Ovary (tissue), 9 donors: ENCODE data around the gene MAST2. TPM values are rescaled to one million over a fixed set of nuclear protein-coding genes. Genes with fewer than 3 reads are reported as not detected.

ENCODE experiments used
- DNase-seq, 5 donors: peaks; one replicate each; pipeline ENCODE4 v3.0.0-alpha.2; 2019 to 2020
- H3K27ac ChIP-seq, 2 donors: fragments of 200-600 bp; one replicate each; pipeline versions ENCODE4 v1.5.1 to v1.8.0; 2019 to 2022
- H3K27me3 ChIP-seq: fragments of 200-600 bp; one replicate; pipeline ENCODE4 v1.8.0; 2022
- H3K36me3 ChIP-seq: fragments of 200-600 bp; sonication (generic); one replicate; pipeline ENCODE4 v1.5.1; 2019
- H3K4me1 ChIP-seq: one replicate; pipeline ENCODE4 v1.8.1; 2013; ENCODE audit warnings: mild to moderate bottlenecking, moderate library complexity; ENCODE audit not compliant: insufficient read depth
- H3K4me3 ChIP-seq: fragments of 200-600 bp; sonication (generic); one replicate; pipeline ENCODE4 v1.5.1; 2017
- H3K9me3 ChIP-seq, 2 donors: fragments of 200-600 bp in 1 of 2; sonication (generic) in 1 of 2; one replicate each; pipeline versions ENCODE4 v1.5.1 to v1.8.1; 2013 to 2019; ENCODE audit warnings: mild to moderate bottlenecking in 1 of 2, moderate library complexity in 1 of 2
- EP300 ChIP-seq: sonication (generic); formaldehyde crosslinking; IDR thresholded peaks from one replicate; pipeline ENCODE4 v1.6.1; 2017; ENCODE audit warnings: antibody characterized with exemption
- POLR2A ChIP-seq: fragments of 450-650 bp; IDR thresholded peaks from one replicate; pipeline ENCODE4 v1.6.1; 2017; ENCODE audit warnings: antibody characterized with exemption, mild to moderate bottlenecking, moderate library complexity
- WGBS, 3 donors: extraction: QIAGEN DNeasy Blood & Tissue Kit in 1 of 3; methylation state at CpG; one replicate each; pipeline versions ENCODE4 v1.1.5 to v1.1.7; 2013 to 2017; 5-methylcytosine and 5-hydroxymethylcytosine counted together
- intact Hi-C, 4 donors: fragments of 100-400 bp; cut with DNase I; formaldehyde crosslinking; loops; one replicate each; pipeline versions ENCODE4 v1.11.0 to v1.15.1; 2022 to 2023
- polyA plus RNA-seq, 2 donors: library from polyadenylated mRNA; stranded (reverse); fragments of 200-250 nt in 1 of 2; fragments of 350-450 nt in 1 of 2; fragmentation: Illumina TruSeq in 1 of 2; extraction: RNeasy Lipid Tissue Mini Kit (QIAGEN cat#74804) in 1 of 2; gene quantifications; one replicate each; pipeline ENCODE4 v1.2.3, GENCODE V29; 2013 to 2014
- total RNA-seq, 7 donors: library from RNA; depleted of rRNA in 2 of 7; stranded (reverse); fragments of >200 nt in 2 of 7; fragmentation: NEBNext Ultra II Directional in 3 of 7; extraction: Animal tissue kit (Norgen Biotek cat#: 25700) in 3 of 7; gene quantifications; one replicate each; pipeline versions ENCODE4 v1.1.0 to v1.2.4, GENCODE V29; 2016 to 2023
- TF ChIP-seq, protein P1 (sequence below), 3 donors: fragments of 450-650 bp in 2 of 3; fragments of 200-600 bp in 1 of 3; IDR thresholded peaks; one replicate each; pipeline versions ENCODE4 v1.5.1 to v1.8.0; 2016 to 2022; ENCODE audit warnings: antibody characterized with exemption in 3 of 3, mild to moderate bottlenecking in 1 of 3
- donor health status: DM: no; HTN: no; CAD: no; lungs with moderate emphysema.
- donor health status: DM: no; HTN: no; CAD: no.
- donor health status: Bipolar disorder and iron deficiency.
- donor health status: DM: yes; HTN: yes; CAD: no.
- donor health status: DM: no; HTN: no; CAD: no.
- donor health status: DM: yes; HTN: yes; CAD: no.

MAST2 gene
- total and polyA plus RNA-seq, 9 donors = 22.6 to 50.4 (median 31.7) TPM

DNA sequence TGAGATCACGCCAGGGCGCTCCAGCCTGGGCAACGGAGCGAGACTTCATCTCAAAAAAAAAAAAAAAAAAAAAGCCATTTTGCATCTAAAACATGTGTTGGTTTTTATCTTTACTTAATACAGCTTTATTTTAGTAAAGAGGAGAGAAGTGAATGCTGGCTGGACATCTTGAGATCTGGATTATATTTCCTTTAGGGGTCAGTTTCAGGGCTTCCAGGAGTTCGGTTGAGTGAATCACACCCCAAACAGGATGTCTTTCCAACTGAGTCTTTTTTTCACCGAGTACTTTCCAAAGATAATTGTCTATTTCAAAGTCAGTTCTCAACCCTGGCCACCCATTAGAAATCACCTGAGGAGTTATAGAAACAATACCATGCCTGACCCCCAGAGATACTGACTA is 36.4 kb upstream of the MAST2 start:
- Histone ChIP-seq H3K4me3 (no peak overlapping the region), H3K27ac (no peak overlapping the region), H3K27me3 (no peaks in the 10 kb centered on the region), H3K9me3 (no peaks in the 10 kb centered on the region), H3K4me1 (no peaks in the 10 kb centered on the region), H3K36me3 (no peaks in the 10 kb centered on the region)
- intact Hi-C loops = no loop called here
- WGBS, 3 donors = 43 to 67% (median 47%) methylated on average over 6 of the region's 6 CpGs
- TF ChIP-seq, protein P1, sequence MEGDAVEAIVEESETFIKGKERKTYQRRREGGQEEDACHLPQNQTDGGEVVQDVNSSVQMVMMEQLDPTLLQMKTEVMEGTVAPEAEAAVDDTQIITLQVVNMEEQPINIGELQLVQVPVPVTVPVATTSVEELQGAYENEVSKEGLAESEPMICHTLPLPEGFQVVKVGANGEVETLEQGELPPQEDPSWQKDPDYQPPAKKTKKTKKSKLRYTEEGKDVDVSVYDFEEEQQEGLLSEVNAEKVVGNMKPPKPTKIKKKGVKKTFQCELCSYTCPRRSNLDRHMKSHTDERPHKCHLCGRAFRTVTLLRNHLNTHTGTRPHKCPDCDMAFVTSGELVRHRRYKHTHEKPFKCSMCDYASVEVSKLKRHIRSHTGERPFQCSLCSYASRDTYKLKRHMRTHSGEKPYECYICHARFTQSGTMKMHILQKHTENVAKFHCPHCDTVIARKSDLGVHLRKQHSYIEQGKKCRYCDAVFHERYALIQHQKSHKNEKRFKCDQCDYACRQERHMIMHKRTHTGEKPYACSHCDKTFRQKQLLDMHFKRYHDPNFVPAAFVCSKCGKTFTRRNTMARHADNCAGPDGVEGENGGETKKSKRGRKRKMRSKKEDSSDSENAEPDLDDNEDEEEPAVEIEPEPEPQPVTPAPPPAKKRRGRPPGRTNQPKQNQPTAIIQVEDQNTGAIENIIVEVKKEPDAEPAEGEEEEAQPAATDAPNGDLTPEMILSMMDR (IDR thresholded peaks at IDR 0.05) = no peak
- TF ChIP-seq EP300 (no peak), POLR2A (no peak)
- no peak for DNase-seq

DNA sequence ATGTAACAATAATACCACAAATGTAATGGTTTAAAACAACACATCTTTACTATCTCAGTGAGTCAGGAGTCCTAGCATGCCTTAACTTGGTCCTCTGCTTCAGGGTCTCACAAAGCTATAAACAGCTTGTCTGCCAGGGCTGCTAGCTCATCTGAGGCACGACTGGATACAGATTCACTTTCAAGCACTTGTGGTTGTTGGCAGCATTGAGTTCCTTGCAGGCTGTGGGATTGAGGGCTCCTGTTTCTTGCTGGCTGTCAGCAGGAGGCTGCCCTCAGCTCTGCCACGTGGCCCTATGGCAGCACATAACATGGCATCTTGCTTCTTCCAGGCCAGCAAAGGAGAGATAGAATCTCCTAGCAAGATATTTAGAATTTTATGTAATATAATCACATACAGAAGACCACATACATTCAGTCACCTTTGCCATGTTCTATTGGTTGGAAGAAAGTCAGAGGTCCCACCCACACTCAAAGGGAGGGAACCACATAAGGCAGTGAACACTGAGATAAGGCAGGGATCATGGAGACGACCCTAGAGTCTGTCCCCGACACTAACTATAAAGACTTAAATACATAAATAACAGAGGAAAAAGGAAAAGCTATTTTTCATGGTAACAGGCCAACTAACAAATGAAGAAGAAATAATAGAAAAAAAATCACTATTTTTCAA is 34.0 kb upstream of the MAST2 start:
- WGBS, 3 donors = 22 to 28% (median 27%) methylated on average over 4 of the region's 4 CpGs
- Histone ChIP-seq H3K9me3 (no peaks in the 10 kb centered on the region), H3K27ac (no peak overlapping the region), H3K4me3 (no peak overlapping the region), H3K36me3 (no peaks in the 10 kb centered on the region), H3K4me1 (no peaks in the 10 kb centered on the region), H3K27me3 (no peaks in the 10 kb centered on the region)
- DNase-seq = no peak
- TF ChIP-seq POLR2A (no peak), EP300 (no peak)
- TF ChIP-seq, protein P1 (IDR thresholded peaks at IDR 0.05) = no peak
- intact Hi-C loops = no loop called here

DNA sequence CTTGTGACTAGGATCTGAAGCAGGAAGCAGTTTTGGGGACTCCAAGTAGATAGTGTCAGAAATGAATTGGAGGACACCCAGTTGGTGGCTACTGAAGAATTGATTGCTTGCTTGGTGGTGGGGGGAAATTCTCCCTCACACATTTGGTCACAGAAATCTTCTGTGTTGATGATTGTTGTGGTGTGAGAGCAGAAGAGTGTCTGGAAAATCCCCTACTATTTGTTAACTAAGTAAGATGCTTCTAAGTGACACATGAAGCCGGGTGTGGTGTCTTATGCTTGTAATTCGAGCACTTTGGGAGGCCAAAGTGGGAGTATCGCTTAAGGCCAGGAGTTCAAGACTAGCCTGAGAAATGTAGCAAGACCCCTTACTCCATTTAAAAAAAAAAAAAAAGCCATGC is 30.4 kb upstream of the MAST2 start:
- WGBS, 3 donors = 76 to 88% (median 77%) methylated on average over 3 of the region's 3 CpGs
- intact Hi-C loops = no loop called here
- no peak for DNase-seq
- TF ChIP-seq EP300 (no peak), POLR2A (no peak)
- TF ChIP-seq, protein P1 (IDR thresholded peaks at IDR 0.05) = no peak
- Histone ChIP-seq H3K36me3 (no peaks in the 10 kb centered on the region), H3K9me3 (no peaks in the 10 kb centered on the region), H3K27me3 (no peaks in the 10 kb centered on the region), H3K4me1 (no peaks in the 10 kb centered on the region), H3K4me3 (no peak overlapping the region), H3K27ac (no peak overlapping the region)

DNA sequence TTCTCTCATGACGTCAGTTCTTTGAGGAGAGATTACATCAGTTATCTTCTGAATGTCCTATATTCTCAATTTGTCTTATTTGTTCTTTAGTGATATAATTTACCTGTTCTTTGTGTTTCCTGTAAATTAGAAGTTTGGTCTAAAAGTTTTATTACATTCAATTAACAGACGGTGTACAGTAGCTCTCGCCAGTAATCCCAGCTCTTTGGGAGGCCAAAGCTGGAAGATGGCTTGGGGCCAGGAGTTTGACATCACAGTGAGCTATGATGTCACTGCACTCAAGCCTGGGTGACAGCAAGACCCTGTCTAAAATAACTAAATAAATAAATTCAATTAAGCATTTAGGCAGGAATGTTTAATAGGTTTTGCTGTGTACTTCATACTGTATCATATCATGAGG is 27.6 kb upstream of the MAST2 start:
- 83 to 88% (median 85%) methylated on average over 3 of the region's 3 CpGs for WGBS, 3 donors
- no peaks in the 10 kb centered on the region for H3K36me3 ChIP-seq
- H3K27ac ChIP-seq = no peak overlapping the region
- H3K27me3 ChIP-seq = no peaks in the 10 kb centered on the region
- H3K9me3 ChIP-seq = no peaks in the 10 kb centered on the region
- intact Hi-C loops = no loop called here
- H3K4me1 ChIP-seq = no peaks in the 10 kb centered on the region
- TF ChIP-seq EP300 = no peak
- TF ChIP-seq POLR2A = no peak
- H3K4me3 ChIP-seq = no peak overlapping the region
- no peak for DNase-seq

DNA sequence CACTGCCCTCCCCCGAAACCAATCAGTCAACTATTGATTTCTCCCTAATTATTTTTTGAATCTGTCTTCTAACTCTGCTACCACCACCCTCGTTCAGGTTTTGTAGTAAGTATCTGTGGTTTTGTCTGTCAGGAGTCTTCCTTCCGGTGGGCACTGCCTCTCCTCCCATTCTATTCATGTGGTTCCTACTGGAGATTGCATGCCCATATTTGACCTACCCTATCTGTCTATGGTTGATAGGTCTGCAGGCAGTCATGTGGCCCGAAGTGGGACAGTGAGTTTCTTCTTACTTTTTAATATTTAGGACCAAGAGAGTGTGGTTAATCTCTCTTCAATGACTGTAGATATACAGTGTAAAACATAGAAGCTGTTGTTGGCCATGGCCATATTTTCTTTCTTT is 17.8 kb upstream of the MAST2 start:
- TF ChIP-seq EP300 = no peak
- TF ChIP-seq POLR2A = no peak
- TF ChIP-seq, protein P1 (IDR thresholded peaks at IDR 0.05) = no peak
- Histone ChIP-seq H3K4me1 (no peaks in the 10 kb centered on the region), H3K4me3 (no peak overlapping the region), H3K27me3 (no peaks in the 10 kb centered on the region), H3K27ac (no peak overlapping the region), H3K9me3 (no peaks in the 10 kb centered on the region), H3K36me3 (no peaks in the 10 kb centered on the region)
- 75 to 83% (median 77%) methylated on average over 4 of the region's 4 CpGs for WGBS, 3 donors
- no peak for DNase-seq
- intact Hi-C loops = no loop called here
